HEK293 (cell line): ENCODE data around the gene MRTFB.

Source experiments
- CTCF ChIA-PET: fragments of 350-600 bp; formaldehyde crosslinking; extraction: SDS; loops from one replicate; lab custom pipeline; 2021; ENCODE audit warnings: antibody characterized with exemption; lab: Yijun Ruan, JAX
- POLR2A ChIA-PET: fragments of 300-600 bp; formaldehyde crosslinking; extraction: SDS; loops from one replicate; lab custom pipeline; 2020; ENCODE audit warnings: antibody characterized with exemption, inconsistent platforms; lab: Yijun Ruan, JAX
- H3K27ac ChIP-seq: fragments of 200-500 bp; sonication (Bioruptor generic); 2 replicates; pipeline ENCODE4 v1.5.1; 2014; ENCODE audit warnings: low read depth, low read length, control low read depth, inconsistent platforms; ENCODE audit errors: extremely low read depth
- H3K36me3 ChIP-seq, 2 experiments: fragments of 200-500 bp in 1 of 2; sonication (Bioruptor generic) in 1 of 2; 1 replicate in 1 of 2; 2 replicates in 1 of 2; pipeline ENCODE4 v1.5.1; 2014 to 2017; ENCODE audit warnings: inconsistent platforms in 2 of 2, low read length in 2 of 2; ENCODE audit not compliant: control insufficient read depth in 2 of 2, insufficient read depth in 1 of 2
- H3K4me1 ChIP-seq: fragments of 200-500 bp; sonication (Bioruptor generic); 2 replicates; pipeline ENCODE4 v1.5.1; 2014; ENCODE audit warnings: mild to moderate bottlenecking, low read length, inconsistent platforms; ENCODE audit not compliant: control insufficient read depth, insufficient read depth
- H3K4me3 ChIP-seq: 2 replicates; pipeline ENCODE4 v1.5.1; 2011; ENCODE audit warnings: low read depth, mild to moderate bottlenecking, control low read depth, low read length, moderate library complexity
- H3K9me3 ChIP-seq: fragments of 200-500 bp; sonication (Bioruptor generic); 2 replicates; pipeline ENCODE4 v1.5.1; 2014; ENCODE audit warnings: low read depth, low read length, inconsistent platforms; ENCODE audit not compliant: control insufficient read depth, insufficient read depth
- EGR2 ChIP-seq: fragments of 450-650 bp; formaldehyde crosslinking; IDR thresholded peaks from 2 replicates; pipeline ENCODE4 v1.5.1; 2016; ENCODE audit warnings: low read depth, missing biosample characterization, missing genetic modification characterization
- GLIS2 ChIP-seq: fragments of 450-650 bp; formaldehyde crosslinking; IDR thresholded peaks from 2 replicates; pipeline ENCODE4 v1.5.1; 2016; ENCODE audit warnings: missing biosample characterization, missing genetic modification characterization
- ZBTB48 ChIP-seq: fragments of 450-650 bp; formaldehyde crosslinking; IDR thresholded peaks from 2 replicates; pipeline ENCODE4 v1.5.1; 2016; ENCODE audit warnings: missing biosample characterization, missing genetic modification characterization
- ZIC2 ChIP-seq: fragments of 450-650 bp; formaldehyde crosslinking; IDR thresholded peaks from 2 replicates; pipeline ENCODE4 v1.5.1; 2016; ENCODE audit warnings: missing biosample characterization, missing genetic modification characterization
- ZNF169 ChIP-seq: fragments of 450-650 bp; formaldehyde crosslinking; IDR thresholded peaks from 2 replicates; pipeline ENCODE4 v1.5.1; 2016; ENCODE audit warnings: missing biosample characterization, missing genetic modification characterization
- ZNF76 ChIP-seq: fragments of 450-650 bp; formaldehyde crosslinking; IDR thresholded peaks from 2 replicates; pipeline ENCODE4; 2016; ENCODE audit warnings: low read depth, missing biosample characterization, missing genetic modification characterization, borderline replicate concordance
- ZNF768 ChIP-seq: fragments of 450-650 bp; formaldehyde crosslinking; IDR thresholded peaks from 2 replicates; pipeline ENCODE4 v1.5.1; 2018; ENCODE audit warnings: missing biosample characterization, mild to moderate bottlenecking, missing genetic modification characterization
- ZNF785 ChIP-seq: fragments of 450-650 bp; formaldehyde crosslinking; IDR thresholded peaks from 2 replicates; pipeline ENCODE4 v1.5.1; 2016; ENCODE audit warnings: missing biosample characterization, missing genetic modification characterization
- ZSCAN23 ChIP-seq: fragments of 450-650 bp; formaldehyde crosslinking; IDR thresholded peaks from 2 replicates; pipeline ENCODE4 v1.5.1; 2016; ENCODE audit warnings: missing biosample characterization, missing genetic modification characterization
- TF ChIP-seq, protein P1 (sequence below): fragments of 450-650 bp; formaldehyde crosslinking; IDR thresholded peaks from 2 replicates; pipeline ENCODE4 v1.5.0; 2017; ENCODE audit warnings: missing biosample characterization, missing genetic modification characterization, borderline replicate concordance
- TF ChIP-seq, protein P2 (sequence below): fragments of 450-650 bp; formaldehyde crosslinking; conservative IDR thresholded peaks from 2 replicates; pipeline ENCODE4 v1.5.1; 2016; ENCODE audit warnings: low read depth, missing biosample characterization, missing genetic modification characterization
- TF ChIP-seq, protein P3 (sequence below): fragments of 450-650 bp; IDR thresholded peaks from 2 replicates; pipeline ENCODE4 v1.5.1; 2018; ENCODE audit warnings: missing biosample characterization, mild to moderate bottlenecking, missing genetic modification characterization
- TF ChIP-seq, protein P4 (sequence below): sonication (generic); formaldehyde crosslinking; IDR thresholded peaks from 2 replicates; pipeline ENCODE4 v1.8.1; 2022; ENCODE audit warnings: mild to moderate bottlenecking, moderate library complexity, missing genetic modification reagents
- TF ChIP-seq, protein P5 (sequence below): fragments of 450-650 bp; formaldehyde crosslinking; IDR thresholded peaks from 2 replicates; pipeline ENCODE4 v1.5.1; 2017; ENCODE audit warnings: missing biosample characterization, missing genetic modification characterization

MRTFB gene

DNA sequence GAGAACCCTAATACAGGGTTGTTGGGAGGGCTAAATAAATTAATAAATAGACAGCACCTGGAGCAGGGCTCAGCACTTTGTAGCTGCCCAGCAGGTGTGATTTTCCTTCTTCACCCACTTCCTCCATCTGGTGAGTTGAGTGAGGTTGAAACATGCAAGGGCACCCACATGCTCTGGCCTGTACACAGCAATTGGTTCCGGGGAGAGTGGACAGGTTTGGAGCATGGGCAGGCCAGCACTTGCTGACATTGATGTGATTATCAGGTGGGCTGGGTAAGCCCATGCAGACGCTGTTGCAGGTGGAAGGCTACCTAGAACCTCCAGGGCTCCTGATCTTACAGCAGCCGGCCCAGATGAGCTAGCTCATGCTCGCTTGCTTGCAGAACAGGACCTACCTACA lies 1.3 kb upstream of the MRTFB start (continued):
- TF ChIP-seq, protein P1, sequence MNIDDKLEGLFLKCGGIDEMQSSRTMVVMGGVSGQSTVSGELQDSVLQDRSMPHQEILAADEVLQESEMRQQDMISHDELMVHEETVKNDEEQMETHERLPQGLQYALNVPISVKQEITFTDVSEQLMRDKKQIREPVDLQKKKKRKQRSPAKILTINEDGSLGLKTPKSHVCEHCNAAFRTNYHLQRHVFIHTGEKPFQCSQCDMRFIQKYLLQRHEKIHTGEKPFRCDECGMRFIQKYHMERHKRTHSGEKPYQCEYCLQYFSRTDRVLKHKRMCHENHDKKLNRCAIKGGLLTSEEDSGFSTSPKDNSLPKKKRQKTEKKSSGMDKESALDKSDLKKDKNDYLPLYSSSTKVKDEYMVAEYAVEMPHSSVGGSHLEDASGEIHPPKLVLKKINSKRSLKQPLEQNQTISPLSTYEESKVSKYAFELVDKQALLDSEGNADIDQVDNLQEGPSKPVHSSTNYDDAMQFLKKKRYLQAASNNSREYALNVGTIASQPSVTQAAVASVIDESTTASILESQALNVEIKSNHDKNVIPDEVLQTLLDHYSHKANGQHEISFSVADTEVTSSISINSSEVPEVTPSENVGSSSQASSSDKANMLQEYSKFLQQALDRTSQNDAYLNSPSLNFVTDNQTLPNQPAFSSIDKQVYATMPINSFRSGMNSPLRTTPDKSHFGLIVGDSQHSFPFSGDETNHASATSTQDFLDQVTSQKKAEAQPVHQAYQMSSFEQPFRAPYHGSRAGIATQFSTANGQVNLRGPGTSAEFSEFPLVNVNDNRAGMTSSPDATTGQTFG (tag by site-specific recombination), result no peak
- TF ChIP-seq, protein P2, sequence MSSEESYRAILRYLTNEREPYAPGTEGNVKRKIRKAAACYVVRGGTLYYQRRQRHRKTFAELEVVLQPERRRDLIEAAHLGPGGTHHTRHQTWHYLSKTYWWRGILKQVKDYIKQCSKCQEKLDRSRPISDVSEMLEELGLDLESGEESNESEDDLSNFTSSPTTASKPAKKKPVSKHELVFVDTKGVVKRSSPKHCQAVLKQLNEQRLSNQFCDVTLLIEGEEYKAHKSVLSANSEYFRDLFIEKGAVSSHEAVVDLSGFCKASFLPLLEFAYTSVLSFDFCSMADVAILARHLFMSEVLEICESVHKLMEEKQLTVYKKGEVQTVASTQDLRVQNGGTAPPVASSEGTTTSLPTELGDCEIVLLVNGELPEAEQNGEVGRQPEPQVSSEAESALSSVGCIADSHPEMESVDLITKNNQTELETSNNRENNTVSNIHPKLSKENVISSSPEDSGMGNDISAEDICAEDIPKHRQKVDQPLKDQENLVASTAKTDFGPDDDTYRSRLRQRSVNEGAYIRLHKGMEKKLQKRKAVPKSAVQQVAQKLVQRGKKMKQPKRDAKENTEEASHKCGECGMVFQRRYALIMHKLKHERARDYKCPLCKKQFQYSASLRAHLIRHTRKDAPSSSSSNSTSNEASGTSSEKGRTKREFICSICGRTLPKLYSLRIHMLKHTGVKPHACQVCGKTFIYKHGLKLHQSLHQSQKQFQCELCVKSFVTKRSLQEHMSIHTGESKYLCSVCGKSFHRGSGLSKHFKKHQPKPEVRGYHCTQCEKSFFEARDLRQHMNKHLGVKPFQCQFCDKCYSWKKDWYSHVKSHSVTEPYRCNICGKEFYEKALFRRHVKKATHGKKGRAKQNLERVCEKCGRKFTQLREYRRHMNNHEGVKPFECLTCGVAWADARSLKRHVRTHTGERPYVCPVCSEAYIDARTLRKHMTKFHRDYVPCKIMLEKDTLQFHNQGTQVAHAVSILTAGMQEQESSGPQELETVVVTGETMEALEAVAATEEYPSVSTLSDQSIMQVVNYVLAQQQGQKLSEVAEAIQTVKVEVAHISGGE, result no peak
- no peak for TF ChIP-seq ZIC2 (tag by site-specific recombination)
- TF ChIP-seq, protein P3, sequence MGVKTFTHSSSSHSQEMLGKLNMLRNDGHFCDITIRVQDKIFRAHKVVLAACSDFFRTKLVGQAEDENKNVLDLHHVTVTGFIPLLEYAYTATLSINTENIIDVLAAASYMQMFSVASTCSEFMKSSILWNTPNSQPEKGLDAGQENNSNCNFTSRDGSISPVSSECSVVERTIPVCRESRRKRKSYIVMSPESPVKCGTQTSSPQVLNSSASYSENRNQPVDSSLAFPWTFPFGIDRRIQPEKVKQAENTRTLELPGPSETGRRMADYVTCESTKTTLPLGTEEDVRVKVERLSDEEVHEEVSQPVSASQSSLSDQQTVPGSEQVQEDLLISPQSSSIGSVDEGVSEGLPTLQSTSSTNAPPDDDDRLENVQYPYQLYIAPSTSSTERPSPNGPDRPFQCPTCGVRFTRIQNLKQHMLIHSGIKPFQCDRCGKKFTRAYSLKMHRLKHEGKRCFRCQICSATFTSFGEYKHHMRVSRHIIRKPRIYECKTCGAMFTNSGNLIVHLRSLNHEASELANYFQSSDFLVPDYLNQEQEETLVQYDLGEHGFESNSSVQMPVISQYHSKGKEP (tag by site-specific recombination), result no peak

DNA sequence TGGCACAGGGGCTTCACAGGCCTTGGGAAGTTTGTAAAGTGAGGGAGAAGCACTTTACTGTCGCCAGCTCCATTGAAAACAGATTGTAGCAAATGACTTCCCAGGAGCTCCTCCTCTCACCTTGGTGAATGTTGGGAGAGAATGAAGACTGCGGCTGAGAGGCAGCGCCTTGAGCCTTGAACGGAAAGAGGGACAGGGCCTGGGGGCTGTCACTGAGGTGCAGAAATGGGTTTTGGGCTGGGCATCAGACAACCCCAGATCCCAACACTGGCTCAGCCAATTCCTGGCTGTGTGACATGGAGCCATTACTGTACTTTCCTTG lies 603 bp upstream of the MRTFB start:
- Histone ChIP-seq H3K4me3 (peak overlapping the region; percentile 95), H3K36me3 (peaks cover 0 to 5% of the 10 kb centered on the region in 2 experiments; a peak in 1 of 3 replicates), H3K9me3 (no peaks in the 10 kb centered on the region), H3K27ac (peak overlapping the region; percentile 81; the same call in 1 of the 2 replicates), H3K4me1 (no peaks in the 10 kb centered on the region)
- ChIA-PET CTCF (no interaction called here), POLR2A (interaction anchor here (0.6 kb wide), 2 partner anchors 84 to 101 kb away, joined by 3 to 4 read pairs; no protein-coding TSS in a partner anchor)
- TF ChIP-seq, protein P4, sequence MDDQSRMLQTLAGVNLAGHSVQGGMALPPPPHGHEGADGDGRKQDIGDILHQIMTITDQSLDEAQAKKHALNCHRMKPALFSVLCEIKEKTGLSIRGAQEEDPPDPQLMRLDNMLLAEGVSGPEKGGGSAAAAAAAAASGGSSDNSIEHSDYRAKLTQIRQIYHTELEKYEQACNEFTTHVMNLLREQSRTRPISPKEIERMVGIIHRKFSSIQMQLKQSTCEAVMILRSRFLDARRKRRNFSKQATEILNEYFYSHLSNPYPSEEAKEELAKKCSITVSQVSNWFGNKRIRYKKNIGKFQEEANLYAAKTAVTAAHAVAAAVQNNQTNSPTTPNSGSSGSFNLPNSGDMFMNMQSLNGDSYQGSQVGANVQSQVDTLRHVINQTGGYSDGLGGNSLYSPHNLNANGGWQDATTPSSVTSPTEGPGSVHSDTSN, result no peak
- TF ChIP-seq ZNF76 (tag by site-specific recombination), result 0 out of 2 replicates have a peak, but pooled peaks have one; percentile 13

DNA sequence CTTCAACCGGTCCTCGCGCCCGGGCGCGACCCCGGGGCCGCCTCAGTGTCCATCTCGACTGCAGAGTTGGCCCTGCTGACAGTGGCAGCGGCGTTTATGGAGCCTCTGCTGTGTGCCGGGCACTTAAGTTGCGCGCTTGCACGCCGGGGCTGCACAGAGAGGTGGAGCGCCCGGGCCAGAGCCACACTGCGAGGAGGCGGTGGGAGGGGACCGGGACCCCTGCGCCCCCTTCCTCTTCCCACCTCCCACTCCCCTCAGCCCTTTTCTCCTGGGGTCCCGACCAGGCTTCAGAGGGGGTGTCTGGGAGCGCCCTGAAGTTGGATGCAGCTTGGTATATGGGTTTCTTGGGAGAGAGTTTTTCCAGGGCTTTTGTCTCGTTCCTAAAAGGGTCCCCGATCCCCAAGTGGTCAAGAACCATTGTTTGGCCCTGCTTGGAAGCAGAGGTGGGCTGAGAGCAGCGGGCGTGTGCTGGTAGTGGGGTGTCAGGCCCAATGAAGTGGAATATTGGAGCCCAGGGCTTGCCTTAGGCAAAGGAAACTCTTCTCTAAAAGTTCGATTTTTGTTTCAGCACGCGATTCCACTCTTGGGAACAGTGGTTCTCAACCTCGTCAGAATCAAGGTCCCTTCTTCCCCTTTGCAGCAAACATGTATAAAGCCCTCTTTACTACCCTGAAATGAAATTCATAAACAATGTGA lies 605 bp downstream of the MRTFB start:
- CTCF ChIA-PET, result no interaction called here
- no peaks in the 10 kb centered on the region for H3K4me1 ChIP-seq
- TF ChIP-seq, protein P5, sequence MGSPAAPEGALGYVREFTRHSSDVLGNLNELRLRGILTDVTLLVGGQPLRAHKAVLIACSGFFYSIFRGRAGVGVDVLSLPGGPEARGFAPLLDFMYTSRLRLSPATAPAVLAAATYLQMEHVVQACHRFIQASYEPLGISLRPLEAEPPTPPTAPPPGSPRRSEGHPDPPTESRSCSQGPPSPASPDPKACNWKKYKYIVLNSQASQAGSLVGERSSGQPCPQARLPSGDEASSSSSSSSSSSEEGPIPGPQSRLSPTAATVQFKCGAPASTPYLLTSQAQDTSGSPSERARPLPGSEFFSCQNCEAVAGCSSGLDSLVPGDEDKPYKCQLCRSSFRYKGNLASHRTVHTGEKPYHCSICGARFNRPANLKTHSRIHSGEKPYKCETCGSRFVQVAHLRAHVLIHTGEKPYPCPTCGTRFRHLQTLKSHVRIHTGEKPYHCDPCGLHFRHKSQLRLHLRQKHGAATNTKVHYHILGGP, result no peak
- TF ChIP-seq EGR2 (tag by site-specific recombination), result no peak
- TF ChIP-seq ZNF169 (tag by site-specific recombination), result no peak
- no peak for TF ChIP-seq GLIS2
- TF ChIP-seq ZSCAN23 (tag by site-specific recombination), result no peak
- TF ChIP-seq ZBTB48, result no peak
- TF ChIP-seq ZNF768 (tag by site-specific recombination), result peak; percentile 84
- TF ChIP-seq ZNF785 (tag by site-specific recombination), result no peak
- peak overlapping the region; percentile 95 for H3K4me3 ChIP-seq
- peak overlapping the region; percentile 81 for H3K27ac ChIP-seq
- no peaks in the 10 kb centered on the region for H3K9me3 ChIP-seq
- peaks cover 0 to 5% of the 10 kb centered on the region in 2 experiments; a peak in 1 of 3 replicates for H3K36me3 ChIP-seq
- POLR2A ChIA-PET, result interaction anchor here (0.7 to 1.5 kb wide), 2 partner anchors 31 to 115 kb away, joined by 3 read pairs; no protein-coding TSS in a partner anchor
